NCI-H2196 treated with DMSO at 0.1 percent for 48 hours (cell line): ENCODE results near the gene AK3.
A peak's percentile ranks its signal among the peaks of the same experiment; 100 is the strongest.
"Not testable (repeated sequence)": the region's sequence is repeated elsewhere in the genome, so short reads cannot be mapped to it uniquely, and the experiment has no call there.

ENCODE experiments used
- DNase-seq: peaks from one replicate; lab custom pipeline; 2025; ENCODE audit not compliant: unreplicated experiment; lab: John Stamatoyannopoulos, UW

The AK3 gene

DNA sequence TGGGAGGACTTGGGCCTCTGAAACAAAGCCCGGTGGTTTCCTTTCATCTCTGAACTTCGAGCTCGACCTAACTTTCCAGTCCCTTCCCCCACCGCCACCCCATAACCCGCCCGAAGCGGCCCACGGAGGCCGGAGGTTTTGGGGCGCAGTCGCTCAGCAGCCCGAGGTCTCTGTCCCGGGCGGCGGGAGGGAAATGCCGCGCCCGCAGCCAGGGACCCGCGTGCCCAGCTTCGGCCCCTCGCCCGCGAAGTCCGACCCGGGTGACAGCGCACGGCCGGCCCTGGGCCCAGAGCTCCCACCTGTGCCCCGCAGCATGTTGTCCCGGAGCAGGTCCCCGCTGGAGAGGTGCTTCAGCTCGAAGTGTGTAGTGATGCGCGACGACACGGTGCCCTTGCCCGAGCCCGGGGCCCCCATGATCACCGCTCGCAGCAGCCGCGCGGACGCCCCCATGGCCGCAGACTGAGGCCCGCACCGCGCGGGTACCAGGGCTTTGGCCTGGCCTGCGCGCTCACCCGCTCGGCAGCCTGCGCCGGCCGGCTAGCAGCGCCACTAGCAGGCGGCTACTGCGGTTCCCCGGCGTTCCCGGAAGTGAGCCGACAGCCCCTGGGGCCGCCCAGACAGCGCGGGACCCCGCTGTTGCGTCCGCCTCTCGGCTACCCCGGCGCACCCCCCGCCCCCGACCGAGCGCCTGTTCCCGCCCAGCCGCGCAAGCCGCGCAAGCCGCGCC lies at the start of gene AK3:
AK3 (minus strand) TSS at position 565 of the 727 bp plus-strand sequence; CDS start at position 450, 115 bp downstream.
- DNase-seq, result peak; percentile 90

DNA sequence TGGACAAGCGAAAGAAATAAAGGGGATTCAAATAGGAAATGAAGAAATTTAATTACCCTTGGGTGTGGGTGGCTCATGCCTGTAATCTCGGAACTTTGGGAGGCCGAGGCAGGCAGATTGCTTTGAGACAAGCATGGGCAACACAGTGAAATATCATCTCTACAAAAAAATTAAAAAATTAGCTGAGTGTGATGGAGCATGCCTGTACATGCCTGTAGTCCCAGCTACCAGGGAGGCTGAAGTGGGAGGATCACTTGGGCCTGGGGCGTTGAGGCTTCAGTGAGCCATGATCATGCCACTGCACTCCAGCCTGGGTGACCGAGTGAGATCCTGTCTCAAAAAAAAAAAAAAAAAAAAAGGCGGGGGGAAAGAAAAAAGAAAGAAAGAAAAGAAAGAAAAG lies 47.7 kb upstream of the AK3 start:
- no peak for DNase-seq

DNA sequence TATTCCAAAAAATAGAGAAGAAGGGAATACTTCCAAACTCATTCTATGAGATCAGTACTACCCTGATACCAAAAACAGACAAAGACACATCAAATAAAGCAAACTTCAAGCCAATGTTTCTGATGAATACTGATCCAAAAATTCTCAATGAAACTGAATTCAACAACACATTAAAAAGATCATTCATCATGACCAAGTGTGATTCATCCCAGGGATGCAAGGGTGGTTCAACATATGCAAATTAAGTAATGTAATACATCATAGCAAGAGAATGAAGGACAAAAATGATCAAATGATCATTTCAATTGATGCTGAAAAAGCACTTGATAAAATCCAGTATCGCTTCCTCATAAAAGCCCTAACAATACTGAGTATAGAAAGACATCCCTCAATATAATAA lies 46.9 kb upstream of the AK3 start:
- DNase-seq, result no peak

DNA sequence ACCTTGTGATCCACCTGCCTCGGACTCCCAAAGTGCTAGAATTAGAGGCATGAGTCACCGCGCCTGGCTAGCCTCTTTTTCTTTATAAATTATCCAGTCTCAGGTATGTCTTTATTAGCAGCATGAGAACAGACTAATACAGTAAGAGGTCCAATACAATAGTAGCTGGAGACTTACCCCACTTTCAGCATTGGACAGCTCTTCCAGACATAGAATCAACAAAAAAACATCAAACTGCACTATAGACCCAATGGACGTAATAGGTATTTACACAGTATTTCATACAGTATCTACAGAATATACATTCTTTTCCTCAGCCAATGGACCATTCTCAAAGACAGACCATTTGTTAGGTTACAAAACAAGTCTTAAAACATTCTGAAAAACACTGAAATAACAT lies 45.6 kb upstream of the AK3 start:
- DNase-seq, result no peak

DNA sequence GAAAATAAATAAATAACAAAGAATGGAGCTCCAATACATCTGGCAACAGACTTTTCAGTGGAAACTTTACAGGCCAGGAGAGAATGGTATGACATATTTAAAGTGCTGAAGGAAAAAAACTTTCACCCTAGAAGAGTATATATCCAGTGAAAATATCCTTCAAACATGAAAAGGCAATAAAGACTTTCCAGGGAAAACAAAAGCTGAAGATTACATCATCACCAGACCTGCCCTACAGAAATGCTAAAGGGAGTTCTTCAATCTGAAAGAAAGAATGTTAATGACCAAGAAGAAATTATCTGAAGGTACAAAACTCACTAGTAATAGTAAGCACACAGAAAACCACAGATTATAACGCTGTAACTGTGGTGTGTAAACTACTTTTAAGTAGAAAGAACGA lies 43.4 kb upstream of the AK3 start:
- DNase-seq, result no peak

DNA sequence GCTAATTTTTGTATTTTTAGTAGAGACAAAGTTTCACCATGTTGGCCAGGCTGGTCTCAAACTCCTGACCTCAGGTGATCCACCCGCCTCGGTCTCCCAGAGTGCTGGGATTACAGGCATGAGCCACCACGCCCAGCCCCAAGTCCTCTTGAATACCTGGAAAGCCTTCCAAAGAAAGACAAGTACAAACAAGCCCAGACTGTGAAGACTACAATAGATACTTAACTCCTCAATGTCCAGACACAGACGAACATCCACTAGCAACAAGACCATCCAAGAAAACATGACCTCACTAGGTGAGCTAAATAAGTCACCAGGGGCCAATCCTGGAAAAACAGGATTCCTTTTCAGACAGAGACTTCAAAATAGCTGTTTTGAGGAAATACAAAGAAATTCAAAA lies 42.2 kb upstream of the AK3 start:
- not testable (repeated sequence) for DNase-seq

DNA sequence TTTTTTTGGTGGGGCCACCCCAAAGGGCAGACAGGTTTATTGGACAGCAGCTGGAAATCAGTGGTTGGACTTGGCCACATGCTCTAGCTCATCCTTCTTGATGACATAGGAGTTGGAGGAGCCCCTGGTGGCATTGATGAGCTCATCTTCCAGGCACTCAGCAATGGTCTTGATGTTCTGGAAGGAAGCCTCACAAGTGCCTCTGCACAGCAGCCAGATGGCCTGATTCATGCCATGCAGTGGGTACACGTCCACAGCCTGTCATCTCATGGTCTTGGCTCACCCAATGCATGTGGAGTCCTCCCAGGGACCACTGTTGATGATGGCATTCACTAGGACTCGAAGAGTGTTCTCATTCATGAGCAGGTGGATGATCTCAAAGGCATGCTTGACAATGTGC lies 40.4 kb upstream of the AK3 start:
- no peak for DNase-seq

DNA sequence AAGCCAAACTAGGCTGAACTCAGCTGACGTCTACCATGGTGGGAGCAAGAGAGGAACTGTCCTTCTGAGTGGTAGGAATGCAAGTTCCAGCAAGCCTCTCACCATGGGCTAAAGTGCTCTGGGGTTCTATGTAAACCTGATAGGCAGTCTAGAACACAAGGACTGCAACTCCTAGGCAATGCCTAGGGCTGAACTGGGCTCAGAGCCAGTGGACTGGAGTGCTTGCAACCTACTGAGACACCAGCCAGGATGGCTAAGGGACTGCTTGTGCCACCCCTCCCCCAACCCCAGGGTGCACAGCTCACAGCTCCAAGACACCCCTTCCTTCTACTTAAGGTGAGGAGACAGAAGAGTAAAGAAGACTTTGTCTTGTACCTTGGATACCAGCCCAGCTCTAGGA lies 39.6 kb upstream of the AK3 start:
- no peak for DNase-seq

DNA sequence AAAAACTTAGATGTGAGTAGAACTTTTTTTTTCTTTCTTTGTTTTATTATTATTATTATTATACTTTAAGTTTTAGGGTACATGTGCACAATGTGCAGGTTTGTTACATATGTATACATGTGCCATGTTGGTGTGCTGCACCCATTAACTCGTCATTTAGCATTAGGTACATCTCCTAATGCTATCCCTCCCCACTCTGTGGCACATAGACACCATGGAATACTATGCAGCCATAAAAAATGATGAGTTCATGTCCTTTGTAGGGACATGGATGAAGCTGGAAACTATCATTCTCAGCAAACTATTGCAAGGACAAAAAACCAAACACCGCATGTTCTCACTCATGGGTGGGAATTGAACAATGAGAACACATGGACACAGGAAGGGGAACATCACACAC lies 34.0 kb upstream of the AK3 start:
- DNase-seq, result not testable (repeated sequence)

DNA sequence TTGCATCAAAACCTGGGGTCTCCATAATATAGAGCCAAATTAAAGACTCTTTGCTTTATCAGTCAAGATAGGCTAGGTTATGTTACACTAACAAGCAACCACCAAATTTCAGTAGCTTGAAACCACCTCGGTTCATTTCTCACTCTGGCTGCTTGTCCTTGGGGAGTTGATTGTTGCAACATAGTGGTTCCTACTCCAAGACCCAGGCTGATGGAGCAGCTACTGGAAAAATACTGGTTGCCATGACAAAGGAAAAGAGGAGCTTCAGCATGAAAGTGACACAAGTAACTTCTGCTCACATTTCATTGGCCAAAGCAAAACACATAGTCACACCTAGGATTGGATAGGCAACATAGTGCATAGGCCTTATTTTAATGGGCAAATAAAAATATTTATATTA lies 33.2 kb upstream of the AK3 start:
- no peak for DNase-seq

DNA sequence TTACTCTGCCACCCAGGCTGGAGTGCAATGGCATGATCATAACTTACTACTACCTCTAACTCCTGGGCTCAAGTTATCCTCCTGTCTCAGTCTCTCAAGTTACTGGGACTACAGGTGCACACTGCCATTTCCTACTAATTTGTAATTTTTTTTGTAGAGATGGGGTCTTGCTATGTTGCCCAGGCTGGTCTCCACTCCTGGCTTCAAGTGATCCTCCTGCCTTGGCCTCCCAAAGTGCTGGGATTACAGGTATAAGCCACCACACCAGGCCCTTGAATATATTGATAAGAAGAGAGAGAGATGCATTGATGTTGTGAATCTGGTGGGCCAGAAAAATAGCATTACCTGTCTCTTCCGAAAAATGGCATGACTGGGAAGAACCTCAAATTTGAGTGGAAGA lies 30.8 kb upstream of the AK3 start:
- no peak for DNase-seq

DNA sequence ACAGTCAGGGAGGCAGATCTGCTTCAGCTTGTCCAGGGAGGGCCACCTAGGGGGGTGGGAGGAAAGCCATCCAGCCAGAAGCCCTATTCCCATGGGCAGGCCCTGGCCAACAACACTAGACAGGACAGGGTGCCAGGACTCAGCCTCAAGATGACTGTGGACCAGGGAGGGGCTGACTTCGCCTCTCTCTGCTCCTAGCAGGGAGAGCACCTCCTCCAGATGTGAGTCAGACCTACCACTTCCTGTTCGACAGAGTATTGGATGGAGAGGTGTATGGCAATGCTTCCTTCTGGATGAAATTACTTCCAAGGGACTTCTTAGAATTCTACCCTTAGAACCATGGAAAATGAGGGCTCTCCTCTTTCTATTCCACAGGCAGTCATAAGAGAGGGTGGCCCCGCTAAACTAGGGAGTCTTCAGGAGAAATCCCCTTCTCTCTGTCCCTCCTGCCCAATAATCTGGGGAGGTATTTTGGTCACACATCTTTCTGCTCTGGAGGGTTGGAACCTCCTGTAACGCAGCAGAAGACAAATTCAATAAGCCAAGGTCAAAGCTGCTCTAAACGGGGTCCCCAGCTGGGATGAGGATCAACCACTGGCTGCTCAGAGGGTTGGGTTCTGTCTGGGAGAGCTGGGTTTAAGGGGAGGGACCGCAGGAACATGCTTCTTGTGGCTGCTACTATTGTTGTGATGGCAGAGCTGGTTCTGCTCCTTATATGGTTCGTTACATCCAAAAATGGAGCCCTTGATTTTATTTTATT lies 28.5 kb upstream of the AK3 start:
- no peak for DNase-seq

DNA sequence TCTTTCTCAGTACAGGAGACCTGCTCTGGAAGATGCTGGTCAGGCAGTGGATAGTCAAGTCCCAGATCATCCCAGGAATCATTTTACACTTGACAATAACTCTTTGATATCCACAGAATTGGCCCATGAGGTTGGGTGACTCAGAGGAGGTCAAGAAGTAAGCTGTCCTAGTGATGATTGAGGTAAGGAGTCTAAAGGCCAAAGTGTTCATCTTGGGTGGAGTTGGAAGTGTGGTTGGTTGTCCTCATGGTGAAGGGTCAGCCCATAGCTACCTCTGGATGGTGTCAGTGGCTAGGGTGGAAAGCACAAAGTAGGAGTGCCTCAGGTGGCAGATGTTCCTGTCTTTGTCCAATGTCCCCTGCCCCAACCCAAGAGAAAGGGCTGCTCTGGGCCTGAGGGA lies 27.7 kb upstream of the AK3 start:
- no peak for DNase-seq

DNA sequence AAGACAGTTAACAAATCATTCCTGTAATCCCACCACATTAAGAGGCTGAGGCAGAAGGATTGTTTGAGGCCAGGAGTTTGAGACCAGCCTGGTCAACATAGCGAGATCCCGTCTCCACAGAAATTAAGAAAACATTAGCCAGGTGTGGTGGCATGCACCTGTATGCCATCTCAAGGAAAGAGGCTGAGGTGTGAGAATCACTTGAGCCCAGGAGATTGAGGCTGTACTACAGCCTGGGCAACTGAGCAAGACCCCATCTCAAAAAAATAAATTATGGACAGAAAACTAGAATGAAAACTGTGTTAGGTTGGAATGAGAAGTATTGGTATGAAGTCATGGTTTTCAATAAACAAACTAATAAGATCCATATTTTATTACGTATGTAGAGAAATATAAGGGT lies 23.0 kb upstream of the AK3 start:
- no peak for DNase-seq

DNA sequence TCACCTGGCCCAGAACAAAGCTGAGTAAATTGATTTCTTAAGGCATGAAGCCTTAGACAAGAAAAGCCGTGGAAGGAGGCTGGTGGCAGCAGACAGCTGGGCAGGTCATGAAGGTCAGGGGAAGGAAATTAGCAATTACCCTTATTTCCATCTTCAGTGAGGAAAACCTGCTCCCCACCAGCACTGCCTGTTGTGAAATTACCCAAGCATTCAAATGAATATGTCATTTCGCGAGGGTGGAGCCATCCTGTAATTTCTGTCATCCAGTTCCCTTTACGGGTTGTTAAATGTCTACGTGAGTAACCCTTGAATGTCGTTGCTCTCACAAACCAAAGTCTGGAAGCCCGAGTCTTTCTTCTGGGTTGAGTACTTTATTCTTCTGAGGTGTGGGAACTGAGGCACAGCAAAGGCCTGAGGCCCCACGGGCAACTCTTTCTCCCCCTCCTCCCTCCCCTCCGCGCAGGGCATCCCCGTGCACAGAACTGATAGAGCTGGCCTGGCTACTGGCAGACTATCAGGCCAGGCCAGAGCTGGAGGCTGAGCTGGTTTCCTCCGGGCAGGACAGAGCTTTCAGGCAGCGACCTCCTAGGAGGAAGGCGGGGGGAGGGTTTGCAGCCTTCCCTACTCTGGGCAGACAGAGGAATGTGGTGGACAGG lies 22.0 kb upstream of the AK3 start:
- DNase-seq, result no peak

DNA sequence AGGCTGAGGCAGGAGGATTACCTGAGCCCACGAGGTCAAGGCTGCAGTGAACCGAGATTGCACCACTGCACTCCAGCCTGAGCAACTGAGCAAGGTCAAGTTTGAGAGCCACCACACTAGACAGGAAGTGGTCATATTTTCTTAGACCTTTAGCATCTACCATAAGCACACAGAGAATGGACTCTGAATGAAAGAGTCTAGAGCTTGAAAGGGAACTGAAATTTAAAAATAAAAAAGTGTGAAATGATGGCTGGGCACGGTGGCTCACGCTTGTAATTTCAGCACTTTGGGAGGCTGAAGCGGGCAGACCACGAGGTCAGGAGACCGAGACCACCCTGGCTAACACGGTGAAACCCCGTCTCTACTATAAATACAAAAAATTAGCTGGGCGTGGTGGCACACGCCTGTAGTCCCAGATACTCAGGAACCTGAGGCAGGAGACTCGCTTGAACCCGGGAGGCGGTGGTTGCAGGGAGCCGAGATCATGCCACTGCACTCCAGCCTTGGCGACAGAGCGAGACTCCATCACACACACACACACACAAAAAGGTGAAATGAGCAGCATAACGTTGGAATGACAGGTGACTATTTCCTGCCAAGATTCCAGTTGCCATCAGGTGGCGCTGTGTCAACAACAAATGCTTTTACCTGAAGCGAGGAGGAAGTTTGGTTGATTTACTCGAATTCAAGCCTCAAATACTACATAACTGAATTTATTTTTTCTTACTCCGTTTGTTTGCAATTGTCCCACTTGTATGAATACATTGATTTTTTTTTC lies 21.3 kb upstream of the AK3 start:
- DNase-seq, result peak; percentile 82

DNA sequence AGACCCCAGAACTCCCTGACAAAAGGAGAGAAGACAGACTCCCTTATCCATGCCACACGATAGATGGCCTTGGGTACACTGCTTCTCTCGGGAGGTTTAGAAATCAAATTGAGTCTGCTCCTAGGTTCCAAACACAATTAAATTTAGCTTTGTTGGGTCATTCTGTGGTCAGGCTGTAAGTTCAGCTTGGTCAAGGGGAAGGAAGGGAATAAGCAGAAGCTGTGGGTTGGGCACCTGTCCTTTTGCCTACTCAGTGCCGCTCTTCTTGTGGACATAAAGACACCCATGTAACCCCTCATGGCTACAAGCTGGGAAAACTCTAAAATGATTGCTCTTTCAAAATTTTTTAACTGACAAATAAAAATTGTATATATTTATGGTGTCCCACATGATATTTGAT lies 19.1 kb upstream of the AK3 start:
- DNase-seq, result no peak

DNA sequence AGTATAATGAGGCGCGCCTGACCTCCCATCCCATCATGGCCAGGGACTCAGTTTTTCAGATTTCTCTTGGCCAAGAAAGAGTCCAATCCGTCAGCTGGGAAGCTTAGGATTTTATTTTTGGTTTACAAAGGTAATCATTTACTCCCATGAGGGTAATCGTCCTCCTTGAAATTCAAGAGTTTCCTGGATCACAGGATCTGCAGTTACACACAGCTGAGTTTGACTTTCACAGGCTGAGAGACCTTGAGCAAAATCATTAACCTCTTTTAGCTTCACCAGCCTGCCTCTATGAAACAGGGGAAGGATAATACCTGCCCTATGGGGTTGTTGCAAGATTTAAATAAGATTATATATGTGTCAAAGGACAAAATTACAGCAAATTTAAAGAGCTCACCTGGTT lies 15.4 kb upstream of the AK3 start:
- no peak for DNase-seq

DNA sequence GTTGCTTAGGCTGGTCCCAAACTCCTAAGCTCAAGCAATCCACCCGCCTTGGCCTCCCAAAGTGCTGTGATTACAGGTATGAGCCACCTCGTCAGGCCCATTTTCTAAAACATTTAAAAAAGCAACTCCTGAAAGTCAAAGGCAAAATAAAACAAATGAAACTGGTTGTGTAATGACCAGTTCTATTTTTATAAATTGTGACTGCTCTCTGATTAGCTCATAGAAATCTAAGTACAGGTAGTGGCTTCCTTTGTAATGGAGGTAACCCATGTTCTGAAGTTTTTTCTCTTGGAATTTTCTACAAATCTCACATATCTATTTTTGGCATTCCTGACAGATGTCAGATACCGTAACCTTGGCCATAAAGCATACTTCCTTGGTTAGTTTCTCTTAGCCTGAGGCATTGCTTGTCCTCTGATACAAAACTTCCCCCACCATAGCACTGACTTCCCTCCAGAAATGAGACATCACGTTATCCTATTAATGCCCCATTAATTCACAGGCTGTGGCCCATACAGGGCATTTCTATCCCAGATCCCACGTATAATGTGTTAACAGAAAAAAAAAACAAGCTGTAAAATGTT lies 14.1 kb upstream of the AK3 start:
- no peak for DNase-seq

DNA sequence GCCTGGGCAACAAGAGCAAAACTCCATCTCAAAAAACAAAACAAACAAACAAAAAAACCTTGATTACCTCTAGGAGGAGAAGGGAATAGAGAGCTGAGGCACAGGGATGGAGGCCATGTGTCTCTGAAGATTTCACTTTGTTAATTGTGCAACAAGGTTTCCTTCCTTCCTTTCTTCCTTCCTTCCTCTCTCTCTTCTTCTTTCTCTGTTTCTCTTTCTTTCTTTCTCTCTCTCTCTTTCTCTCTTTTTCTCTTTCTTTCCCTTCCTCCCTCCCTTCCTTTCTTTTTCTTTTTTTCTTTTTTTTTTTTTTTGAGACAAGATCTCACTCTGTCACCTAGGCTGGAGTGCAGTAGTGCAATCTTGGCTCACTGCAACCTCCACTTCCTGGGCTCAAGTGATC lies 13.5 kb upstream of the AK3 start:
- not testable (repeated sequence) for DNase-seq

DNA sequence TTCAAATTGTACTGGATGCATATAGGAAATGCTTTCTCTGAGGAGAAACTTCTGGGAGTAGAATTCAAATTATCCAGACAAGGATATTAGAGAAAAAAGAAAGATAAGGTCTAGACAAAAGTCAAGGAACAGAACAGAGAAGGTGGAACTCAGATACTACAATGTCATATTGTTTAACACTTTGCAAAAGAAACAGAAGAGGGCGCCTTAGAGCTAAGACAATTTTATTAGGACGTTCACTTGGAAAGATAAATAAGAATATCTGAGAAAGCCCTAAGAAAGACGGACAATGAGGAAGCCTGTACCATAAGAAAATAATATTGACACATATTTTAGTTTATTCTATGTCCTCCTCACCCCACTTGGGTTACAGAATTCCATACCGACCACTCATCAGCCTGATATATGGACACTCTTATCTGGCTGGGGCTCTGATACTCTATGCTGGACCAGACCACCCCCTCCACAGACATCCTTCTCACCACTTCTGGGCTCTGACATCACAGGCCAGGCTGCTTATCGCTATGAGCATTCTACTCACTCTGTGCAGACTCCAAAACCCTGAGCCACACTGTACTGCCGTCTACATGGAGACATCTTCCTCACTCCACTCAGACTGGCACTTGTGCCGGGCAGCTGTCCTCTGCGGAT lies 9.1 kb upstream of the AK3 start:
- no peak for DNase-seq
